Endometrium (tissue), 2 donors: ENCODE results near the gene CELSR3.
A peak's percentile ranks its signal among the peaks of the same experiment; 100 is the strongest.

Experiments used
- FAIRE-seq: peaks from 2 replicates; lab custom pipeline; 2012; peaks lifted over from hg19 to GRCh38; lab: Jason Lieb, UNC
- donor health status: control.
- donor health status: control.

The CELSR3 gene

DNA sequence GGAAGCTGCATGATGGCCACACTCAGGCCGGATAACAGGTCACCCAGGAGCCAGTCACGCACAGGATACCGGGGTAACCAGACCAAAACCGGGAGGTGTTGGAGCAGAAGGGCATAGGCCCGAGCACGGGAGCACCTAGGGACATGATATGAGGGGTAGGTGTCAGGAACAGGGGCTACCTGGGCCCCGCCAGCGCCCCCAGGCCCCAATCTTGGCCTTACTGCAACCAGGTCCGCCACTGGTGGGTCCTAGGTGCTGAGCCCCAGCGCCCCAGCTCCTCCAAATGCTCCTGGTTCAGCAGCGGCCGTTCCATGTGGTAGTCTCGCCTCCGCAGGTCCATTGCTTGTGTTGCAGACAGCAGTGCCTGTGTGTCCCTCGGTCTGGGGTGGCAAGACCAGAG, 29.4 kb downstream of the CELSR3 start:
- no peak for FAIRE-seq

DNA sequence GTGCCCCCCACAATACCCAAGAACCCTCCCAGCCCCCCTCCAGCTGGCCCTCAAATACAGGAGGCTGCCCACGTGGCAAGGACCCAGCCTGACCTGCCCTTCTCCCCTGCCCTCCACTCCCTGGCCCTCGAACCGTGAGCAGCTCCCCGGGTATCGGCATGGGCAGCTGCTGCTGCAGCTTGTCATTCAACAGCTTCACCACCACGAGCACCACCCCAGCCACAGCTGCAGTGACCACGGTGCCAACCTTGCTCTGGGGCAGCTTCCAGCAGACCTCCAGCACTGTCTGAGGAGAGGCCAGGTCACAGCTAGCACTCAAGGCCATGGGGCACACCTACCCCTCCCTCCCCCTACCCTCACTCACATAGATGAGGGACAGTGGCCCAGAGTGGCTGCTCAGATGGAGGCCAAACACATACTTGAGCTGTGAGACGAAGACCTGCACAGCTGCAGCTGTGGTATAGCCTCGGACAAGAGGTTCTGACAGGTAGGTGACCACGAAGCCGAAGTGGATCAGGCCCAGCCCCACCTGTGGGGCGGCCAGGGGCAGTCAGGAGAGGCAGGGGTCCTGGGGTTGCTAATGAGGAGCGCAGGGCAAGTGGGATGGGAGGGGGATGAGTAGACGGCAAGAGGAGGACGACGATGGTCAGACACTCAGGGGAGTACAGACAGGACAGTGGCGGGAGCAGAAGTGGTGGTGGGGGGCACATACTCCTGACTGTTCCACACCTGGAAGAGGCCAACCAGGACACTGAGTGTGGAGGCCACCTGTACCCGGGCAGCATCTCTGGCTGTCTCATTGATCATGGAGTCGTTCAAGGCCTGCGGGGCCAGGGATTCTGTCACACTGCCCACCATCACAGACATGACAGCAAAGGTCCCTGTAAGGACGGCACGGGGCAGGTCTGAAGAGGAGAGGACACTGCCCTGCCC, 30.9 kb downstream of the CELSR3 start:
- no peak for FAIRE-seq

DNA sequence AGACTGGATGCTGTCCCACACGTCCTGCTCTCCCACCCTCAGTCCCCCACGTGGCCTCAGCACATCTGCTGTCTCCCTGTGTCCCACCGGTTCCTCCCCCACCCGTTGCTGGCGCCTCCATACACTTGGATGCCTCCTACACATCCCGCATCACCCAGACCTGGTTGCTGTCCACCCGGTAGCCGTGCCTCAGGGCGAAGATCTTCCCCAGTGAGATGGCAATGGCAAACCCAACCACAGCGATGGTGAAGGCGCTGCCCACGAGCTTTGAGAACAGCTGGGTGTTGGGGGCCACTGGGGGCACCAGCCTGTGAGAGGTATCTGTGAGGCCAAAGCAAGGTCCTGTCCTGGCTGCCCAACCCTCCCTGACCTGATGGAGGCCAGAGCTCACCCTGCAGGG, 31.9 kb downstream of the CELSR3 start:
- FAIRE-seq, result no peak

DNA sequence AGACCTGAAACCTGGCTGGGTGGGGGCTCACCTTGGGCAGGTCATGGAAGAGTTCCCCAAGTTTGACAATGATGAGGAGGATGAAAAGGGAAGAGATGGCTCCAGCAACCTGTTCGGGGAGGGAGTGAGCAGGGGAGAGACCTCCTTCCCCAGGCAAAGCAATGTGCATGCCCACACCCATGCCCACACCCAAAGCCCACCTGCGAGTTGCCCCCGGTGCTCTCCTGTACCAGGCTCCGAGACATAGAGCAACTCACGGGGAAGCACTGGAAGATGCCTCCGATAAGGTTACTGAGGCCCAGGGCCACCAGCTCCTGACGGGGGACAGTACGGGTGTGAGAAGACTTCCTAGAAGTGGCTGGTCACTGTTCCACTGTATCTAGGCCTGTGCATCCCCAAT, 32.3 kb downstream of the CELSR3 start:
- no peak for FAIRE-seq

DNA sequence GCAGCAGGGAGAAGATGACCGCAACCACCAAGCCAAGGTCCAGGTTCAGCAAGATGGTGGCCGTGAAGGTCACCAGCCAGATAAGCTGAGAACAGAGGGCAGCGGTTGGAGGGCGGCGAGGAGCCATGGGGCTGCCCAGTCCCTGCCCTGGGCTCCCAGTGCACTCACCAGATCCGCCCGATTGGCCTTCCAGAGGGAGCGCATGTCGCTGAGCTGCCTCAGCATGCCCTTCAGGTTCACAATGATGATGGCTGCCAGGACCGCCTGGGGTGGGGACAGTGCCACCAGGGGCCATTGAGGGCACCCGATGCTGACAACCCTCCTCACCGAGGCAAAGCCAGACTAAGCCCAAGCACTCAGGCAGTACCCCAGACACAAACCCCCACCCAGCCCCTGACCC, 32.8 kb downstream of the CELSR3 start:
- no peak for FAIRE-seq

DNA sequence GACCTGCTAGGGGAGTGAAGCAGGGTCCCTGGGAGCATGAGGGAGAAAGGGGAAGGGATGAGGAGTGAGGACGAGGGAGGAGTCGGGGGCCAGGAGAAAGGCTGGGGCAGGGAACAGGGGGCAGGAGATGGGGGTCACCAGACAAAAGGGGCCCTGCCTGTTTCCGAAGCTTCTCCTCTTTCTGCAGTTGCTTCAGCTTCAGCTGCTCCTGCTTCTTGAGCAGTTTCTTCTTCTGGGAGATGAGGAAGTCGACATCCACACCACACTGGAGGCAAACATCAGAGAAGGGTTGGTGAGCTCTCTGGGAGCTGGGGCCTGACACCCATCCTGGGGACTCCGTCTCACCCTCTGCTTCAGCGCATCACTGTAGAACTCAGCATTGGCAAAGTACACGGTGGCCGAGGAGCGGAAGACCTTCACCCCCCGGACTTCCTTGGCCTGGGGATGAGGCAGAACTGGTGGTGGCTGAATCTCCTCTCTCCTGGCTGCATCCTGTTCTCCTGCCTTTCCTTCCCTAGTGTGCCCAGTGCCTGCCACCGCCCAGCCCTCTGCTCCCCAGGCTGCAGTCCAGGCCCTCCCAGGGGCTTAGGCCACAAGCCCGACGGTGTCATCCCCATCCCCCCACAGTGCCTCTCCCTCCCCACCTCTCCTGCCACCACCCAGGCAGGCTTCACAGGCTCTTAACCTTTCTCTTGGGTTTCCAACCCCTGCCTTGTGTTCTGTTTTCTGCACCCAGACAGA, 34.2 kb downstream of the CELSR3 start:
- no peak for FAIRE-seq

DNA sequence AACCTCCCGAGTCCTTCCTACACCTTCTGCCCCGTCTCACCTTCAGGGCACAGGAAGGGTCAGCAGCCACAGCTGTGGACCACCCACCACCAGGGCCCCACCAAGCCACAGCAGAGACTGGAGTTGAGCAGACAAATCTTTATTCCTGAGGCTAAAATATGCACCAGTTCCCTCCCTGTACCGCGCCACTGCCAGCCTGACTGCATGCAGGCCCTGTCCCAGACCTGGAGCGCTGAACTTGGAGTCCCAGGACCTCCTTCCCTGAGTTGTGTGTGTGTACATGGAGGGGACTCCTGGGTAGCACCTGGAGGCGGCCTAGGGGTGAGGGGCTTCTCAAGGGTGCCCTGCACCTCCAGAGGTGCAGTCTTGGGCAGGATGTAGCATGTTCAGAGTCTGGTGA, 37.1 kb downstream of the CELSR3 start:
- FAIRE-seq, result no peak

DNA sequence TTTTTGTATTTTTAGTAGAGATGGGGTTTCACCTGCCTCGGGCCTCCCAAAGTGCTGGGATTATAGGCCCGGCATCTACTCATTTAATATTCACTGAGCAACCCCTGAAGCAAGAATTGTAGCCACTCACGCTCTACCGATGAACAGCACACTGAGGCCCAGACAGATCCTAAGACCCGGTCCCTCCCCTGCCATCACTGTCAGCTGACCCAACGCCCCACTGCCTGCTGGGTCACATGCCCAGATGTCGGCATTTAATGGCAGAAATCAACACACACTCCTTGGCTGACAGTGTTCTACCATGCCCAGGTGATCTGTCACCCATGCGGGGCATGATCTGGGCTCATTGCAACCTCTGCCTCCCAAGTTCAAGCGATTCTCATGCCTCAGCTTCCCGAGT, 37.9 kb downstream of the CELSR3 start:
- FAIRE-seq, result no peak

DNA sequence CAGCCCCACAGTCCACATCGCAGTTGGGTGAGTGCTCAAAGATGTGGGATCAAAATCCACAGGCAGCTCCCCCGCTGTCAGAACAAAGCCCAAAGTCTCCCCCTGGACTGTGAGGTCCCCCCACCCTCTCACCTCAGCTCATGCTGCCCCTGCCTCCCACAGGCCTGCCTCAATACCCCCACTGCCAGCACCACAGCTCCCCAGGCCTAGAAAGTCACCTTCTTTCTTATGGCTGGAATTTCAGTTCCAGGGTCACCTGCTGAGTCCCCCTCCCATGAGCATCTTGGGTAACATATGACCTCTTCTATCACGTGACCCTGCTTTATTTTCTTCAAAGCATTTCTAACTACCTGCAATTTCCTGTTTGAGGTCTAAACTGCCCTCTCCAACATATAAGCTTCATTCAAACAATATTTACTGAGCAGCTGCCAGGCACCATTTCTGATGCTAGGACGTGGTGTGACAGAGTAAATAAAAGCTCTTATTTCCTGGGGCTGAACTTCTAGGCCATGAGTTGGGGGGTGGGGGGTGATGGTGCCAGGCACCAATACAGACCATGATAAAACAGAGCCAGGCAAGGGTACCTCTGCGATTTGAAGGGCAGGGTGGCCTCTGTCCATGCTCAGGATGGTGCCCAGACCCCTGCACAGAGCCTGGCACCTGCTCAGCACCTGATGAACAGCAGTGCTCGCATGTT, 38.7 kb downstream of the CELSR3 start:
- no peak for FAIRE-seq

DNA sequence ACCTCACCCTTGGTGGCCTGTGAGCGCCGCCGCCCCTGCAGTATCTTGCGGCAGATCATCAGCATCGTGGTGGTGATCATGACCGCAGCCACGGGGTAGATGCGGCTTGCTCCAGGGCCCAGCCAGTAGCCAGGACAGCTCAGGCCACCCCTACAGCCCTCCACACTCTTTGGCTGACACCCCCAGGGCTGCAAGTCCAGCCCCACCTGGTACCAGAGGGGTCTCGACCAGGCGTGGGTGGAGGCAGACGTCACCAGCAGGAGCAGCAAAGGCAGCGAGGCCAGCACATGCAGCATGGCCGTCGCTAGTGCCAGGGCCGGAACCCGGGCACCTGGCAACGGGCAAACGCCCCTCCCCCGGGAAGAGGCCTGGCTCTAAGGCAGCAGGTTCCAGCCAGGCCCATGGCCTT, 41.2 kb downstream of the CELSR3 start, which contains the start of gene TMEM89:
Gene TMEM89 (minus strand): TSS at position 309 of the 409 bp plus-strand sequence. CDS start 13 bp downstream, at position 296.
- no peak for FAIRE-seq

DNA sequence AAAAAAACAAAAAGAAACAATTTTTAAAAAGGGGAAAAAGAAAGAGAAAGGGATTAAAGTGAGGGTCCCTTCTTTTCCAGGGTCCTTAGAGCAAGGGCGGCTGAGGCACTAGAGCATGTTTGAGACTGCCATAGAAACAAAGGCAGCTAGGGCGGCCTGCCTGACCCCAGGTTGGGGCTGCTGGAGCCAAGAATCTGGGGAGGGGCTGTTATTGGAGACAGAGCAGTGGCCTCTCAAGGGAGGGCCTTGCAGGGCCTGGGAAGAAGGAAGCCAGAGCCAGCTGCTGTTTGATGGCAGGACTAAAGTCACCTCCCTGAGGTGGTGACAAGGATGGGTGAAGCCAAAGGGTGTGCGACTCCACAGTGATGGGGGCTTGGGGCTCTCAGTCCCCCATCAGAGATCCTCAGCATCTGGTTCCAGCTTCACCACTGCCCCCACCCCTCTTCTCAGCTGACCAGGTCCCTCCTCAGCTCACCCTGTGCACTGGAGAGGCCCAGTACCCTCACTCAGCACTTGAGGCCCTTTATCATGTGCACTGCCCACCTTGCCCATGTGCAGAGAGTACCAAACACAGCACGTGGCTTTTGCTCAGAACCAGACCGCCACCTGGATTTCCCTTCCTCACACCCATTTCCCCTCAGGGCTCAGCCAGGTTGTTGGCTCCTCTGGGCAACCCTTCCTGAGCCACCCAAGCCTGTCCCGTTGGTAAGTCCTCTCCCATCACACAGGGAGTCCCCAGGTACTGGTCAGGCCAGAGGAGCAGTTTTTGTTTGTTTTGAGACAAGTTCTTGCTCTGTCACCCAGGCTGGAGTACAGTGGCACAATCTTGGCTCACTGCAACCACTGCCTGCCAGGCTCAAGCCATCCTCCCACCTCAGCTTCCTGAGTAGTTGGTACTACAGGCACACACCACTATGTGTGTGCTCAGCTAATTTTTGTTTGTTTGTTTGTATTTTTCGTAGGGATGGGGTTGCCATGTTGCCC, 42.9 kb downstream of the CELSR3 start:
- no peak for FAIRE-seq

DNA sequence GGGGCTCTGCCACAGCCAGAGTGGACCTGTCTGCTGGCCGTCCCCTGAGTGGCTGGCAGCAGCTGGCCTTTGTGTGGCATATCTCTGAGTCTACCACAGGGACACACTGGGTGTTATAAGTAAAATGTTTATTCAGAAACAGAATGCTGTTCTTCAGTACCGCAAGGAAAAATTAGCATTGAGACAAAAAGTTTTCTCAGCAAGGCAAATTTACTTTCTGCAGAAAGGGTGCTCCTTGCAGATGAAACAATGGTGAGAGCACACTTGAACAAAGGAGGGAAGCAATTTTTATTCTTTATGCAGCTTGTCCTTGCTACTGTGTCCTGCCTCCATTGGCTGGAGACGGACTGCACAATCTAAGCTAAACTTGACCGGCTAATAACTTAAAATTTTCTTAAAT, 45.1 kb downstream of the CELSR3 start:
- no peak for FAIRE-seq

DNA sequence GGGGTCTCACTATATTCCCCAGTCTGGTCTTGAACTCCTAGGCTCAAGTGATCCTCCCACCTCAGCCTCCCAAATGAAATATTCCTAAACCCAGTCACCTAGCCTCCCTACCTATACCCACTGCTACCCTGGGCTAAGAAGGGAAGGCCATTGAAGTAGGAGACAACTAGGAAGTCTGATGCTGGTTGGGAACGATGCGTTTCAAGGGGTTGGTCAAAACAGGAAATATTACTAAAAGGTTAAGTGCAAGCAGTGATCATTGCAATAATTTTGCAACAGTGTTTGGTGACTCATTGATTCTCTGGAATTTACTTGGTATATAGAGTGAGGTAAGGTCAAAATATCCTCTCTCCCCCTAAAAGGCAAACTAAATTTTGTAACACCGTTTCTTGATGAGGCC, 48.6 kb downstream of the CELSR3 start:
- FAIRE-seq, result no peak

DNA sequence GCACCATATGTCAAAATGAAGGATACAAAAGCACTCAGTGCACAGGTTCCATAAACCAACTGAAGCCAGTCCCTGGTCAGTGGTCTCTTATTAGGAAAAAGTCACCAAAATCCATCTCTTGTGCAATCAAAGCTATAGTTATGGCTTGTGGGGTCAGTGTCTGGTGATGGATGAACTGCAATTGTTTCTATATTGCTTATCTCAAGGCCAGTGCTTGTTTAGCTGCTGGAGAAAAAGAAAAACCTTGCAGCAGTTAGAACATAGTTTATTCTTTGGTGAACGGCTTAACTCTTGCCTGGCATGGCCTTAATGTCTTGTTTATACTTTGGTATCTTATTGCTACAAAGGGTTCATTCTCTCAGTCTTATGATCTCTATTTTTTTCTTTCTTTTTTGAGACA, 50.4 kb downstream of the CELSR3 start:
- FAIRE-seq, result no peak

DNA sequence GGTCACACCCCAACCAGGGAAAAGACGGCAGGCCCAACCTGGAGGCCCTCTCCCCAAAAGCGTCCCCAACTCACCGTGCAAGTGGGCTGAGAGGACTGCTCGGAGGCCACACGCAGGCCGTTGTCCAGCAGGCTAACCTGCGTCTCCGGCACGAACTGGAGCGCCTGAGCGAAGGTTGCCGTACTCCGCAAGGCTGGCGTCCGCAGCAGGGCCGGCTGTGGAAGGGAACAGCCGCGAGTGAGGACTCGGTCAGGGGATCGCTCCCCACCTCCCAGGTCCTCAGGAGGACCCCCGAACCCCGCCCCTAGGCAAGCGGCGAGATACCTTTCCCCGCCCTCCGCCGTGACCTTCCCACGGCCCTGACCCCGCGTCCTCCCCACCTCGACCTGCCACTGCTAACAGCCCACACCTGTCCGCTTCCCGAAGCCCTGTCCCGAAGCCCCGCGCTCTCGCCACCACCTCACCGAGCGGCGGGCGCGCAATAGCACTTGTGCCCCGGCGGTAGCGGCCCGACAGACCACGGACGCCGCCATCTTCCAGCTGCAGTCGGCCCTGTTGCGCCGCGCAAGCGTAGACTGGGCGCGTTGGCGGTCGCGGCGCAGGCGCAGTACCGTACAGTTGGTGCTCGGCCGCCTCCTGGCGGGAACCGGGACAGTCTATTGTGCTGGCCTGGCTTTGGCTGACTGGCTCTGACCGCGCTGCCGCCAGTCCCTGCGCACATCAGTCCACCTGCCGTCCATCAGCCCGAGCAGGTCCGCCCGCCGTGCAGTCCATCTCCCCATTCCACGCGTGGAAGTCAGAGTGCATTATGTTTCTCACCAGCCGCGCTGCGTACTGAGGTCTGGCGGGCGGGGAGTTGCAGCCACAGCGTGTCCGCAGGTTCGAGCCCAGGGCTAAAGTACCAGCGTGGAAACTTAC, 53.3 kb downstream of the CELSR3 start, which contains the start of gene UQCRC1:
Gene UQCRC1 (minus strand): TSS at position 559 of the 918 bp plus-strand sequence. CDS start 26 bp downstream, at position 533.
- peak; percentile 78 for FAIRE-seq

DNA sequence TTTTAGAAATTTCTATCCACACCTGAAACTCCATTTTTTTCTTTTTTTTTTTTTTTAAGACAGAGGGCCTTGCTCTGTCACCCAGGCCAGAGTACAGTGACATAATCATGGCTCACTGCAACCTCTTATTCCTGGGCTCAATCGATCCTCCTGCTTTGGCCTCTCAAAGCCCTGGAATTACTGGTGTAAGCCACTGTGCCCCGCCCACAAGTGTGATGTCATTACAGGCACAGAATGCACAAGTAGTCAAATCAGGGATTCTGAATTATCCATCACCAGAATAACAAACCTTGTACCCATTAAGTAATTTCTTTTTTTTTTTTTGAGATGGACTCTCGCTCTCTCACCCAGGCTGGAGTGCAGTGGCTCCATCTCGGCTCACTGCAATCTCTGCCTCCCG, 55.2 kb downstream of the CELSR3 start:
- no peak for FAIRE-seq

DNA sequence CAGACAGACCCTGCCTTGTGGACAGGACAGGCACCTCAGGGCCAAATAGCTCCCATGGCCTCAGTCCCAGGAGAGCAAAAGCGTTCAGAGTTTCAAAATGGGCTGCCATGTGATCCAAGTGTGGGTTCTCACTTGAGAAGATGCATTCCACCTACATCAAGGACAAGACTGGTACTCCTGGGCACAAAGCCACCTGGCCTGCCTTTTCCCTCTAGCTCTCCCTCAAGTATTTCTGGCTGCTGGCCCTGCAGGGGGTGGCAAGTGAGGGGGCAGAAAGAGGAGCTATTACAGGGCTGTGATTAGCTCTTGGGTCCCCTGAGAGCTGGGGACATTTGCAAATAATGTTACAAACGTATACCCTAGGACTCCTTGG, 61.1 kb downstream of the CELSR3 start:
- FAIRE-seq, result no peak

DNA sequence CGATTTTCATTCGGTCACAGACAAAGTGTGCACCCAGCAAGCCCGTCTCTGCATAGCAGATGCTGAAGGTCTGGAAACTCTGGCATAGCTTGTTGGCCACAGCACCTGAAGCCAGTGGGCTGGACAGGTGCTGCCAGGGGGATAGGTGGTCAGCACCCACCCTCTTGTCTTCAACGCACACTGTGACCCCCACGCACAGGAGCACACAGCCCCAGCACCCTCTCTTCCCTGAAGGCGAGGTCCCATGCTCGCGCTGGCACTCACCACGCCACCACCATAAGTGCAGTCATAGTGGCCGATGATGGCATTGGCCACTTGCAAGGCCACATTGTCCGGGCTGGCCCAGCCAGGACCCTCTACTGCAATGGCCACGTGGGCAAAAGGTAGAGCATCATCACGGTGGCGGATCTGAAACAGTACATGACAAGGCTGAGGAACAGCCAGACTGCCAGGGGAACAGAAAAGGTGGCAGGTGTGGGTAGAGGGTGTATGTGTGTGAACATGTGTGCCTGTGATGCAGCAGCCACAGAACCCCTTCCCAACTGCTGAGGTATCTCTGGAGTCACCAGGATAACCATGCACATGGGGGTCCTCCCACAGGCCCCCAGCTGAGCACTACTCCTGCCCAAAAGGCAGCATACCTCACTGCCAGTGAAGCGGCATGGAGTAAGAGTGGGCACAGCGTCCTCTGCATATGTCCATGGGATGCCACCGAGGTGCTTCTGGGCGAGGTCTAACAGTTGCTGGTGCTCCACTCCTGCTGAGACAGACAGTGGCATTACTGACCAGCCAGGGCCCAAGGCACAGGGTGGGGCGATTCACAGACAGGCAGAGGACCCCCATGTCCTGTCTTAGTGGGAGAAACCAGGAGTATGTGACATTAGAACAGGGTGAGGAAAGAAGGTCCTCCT, 61.7 kb downstream of the CELSR3 start:
- FAIRE-seq, result no peak
